ENCODE data around the gene ARHGAP1. TPM values are rescaled to one million over a fixed set of nuclear protein-coding genes. Genes with fewer than 3 reads are reported as not detected.

ARHGAP1 gene
- total and polyA plus RNA-seq, 2 of the 13 experiments (the other 11 are each of a cell fraction or from before 2014, with no cell fraction given): 18.6 to 30.3 TPM

- peaks cover 1% of the 10 kb centered on the region for H3K79me2 ChIP-seq (ENCODE audit: insufficient read depth, low read length)
- no peaks in the 10 kb centered on the region for H3K9me3 ChIP-seq (ENCODE audit: low read length)
- H3K4me3 ChIP-seq (replicated peaks in 1 of 3; ENCODE audit: insufficient read depth in 1 of 3, low read depth in 2 of 3, low read length in 3 of 3): no peak overlapping the region
- H2AFZ ChIP-seq (ENCODE audit: low read length): no peak overlapping the region
- intact Hi-C loops (cut with micrococcal nuclease; ENCODE audit: unreplicated experiment): no loop called here
- FAIRE-seq (no peak), DNase-seq (ENCODE audit: low spot score) (no peak), ATAC-seq (peak; percentile 17)
- 85% methylated on average over 10 of the region's 10 CpGs for WGBS (ENCODE audit: low lambda C conversion rate)
- no peaks in the 10 kb centered on the region for H3K27me3 ChIP-seq (ENCODE audit: control insufficient read depth in 1 of 2, insufficient read depth in 2 of 2, low read length in 2 of 2)
- no peaks in the 10 kb centered on the region for H3K4me1 ChIP-seq (ENCODE audit: insufficient read depth, low read length)
- no peak overlapping the region for H3K9ac ChIP-seq (ENCODE audit: insufficient read depth, low read depth, low read length)
- H4K20me1 ChIP-seq (ENCODE audit: insufficient read depth, low read length): peaks cover 19% of the 10 kb centered on the region
- ChIA-PET CTCF (ENCODE audit: low intra/inter-chr PET ratio, low total read pairs) (no interaction called here), POLR2A (interaction anchor here (1.0 to 4.8 kb wide), 10 partner anchors 9 to 69 kb away, joined by 3 to 38 read pairs (median 7); partner anchors contain the start of genes ARHGAP1, F2 and ZNF408)
- TSS peak; percentile 33 for BruUV-seq (replicated peaks)
- no peak overlapping the region for H3K4me2 ChIP-seq (ENCODE audit: low read depth, low read length)
- peak overlapping the region; percentile 27 for H3K27ac ChIP-seq (ENCODE audit: extremely low read length, insufficient read depth, low read length)
- in situ Hi-C loops (cut with HindIII; ENCODE audit: extremely low pct_ligation_motif_present, low pct_unique_long_range_greater_than_20kb): no loop called here
- peaks cover 26 to 57% of the 10 kb centered on the region in 2 experiments for H3K36me3 ChIP-seq (replicated peaks in 1 of 2; ENCODE audit: control insufficient read depth in 1 of 2, insufficient read depth in 2 of 2, low read length in 2 of 2)
- peak; percentile 58 for TF ChIP-seq POLR2G (IDR thresholded peaks at IDR 0.05; ENCODE audit: low read depth, low read length)
- TF ChIP-seq ZNF772 (CRISPR knock-in tag; IDR thresholded peaks at IDR 0.05): no peak
- peak; percentile 73 for TF ChIP-seq POLR2AphosphoS5 (IDR thresholded peaks at IDR 0.05; ENCODE audit: low read depth, low read length)
- no peak for TF ChIP-seq SOX5 (CRISPR knock-in tag; IDR thresholded peaks at IDR 0.05; ENCODE audit: borderline replicate concordance)
- peak; percentile 88 for TF ChIP-seq RBM22 (optimal IDR thresholded peaks at IDR 0.05; ENCODE audit: low read length)
- no peak for TF ChIP-seq MAF1 (CRISPR knock-in tag; IDR thresholded peaks at IDR 0.05; ENCODE audit: borderline replicate concordance)
- no peak for TF ChIP-seq MTF2 (CRISPR knock-in tag; IDR thresholded peaks at IDR 0.05; ENCODE audit: borderline replicate concordance)
- no peak for TF ChIP-seq PCBP1 (IDR thresholded peaks at IDR 0.05; ENCODE audit: borderline replicate concordance, low read depth, low read length)
- no peak for TF ChIP-seq ZNF878 (CRISPR knock-in tag; IDR thresholded peaks at IDR 0.05)
- TF ChIP-seq, protein P1, sequence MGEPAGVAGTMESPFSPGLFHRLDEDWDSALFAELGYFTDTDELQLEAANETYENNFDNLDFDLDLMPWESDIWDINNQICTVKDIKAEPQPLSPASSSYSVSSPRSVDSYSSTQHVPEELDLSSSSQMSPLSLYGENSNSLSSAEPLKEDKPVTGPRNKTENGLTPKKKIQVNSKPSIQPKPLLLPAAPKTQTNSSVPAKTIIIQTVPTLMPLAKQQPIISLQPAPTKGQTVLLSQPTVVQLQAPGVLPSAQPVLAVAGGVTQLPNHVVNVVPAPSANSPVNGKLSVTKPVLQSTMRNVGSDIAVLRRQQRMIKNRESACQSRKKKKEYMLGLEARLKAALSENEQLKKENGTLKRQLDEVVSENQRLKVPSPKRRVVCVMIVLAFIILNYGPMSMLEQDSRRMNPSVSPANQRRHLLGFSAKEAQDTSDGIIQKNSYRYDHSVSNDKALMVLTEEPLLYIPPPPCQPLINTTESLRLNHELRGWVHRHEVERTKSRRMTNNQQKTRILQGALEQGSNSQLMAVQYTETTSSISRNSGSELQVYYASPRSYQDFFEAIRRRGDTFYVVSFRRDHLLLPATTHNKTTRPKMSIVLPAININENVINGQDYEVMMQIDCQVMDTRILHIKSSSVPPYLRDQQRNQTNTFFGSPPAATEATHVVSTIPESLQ (CRISPR knock-in tag; conservative IDR thresholded peaks at IDR 0.05): no peak
- TF ChIP-seq ZNF326 (CRISPR knock-in tag; IDR thresholded peaks at IDR 0.05; ENCODE audit: borderline replicate concordance): peak; percentile 12; the same call in 1 of the 2 replicates
- no peak for TF ChIP-seq SNAPC4 (CRISPR knock-in tag; IDR thresholded peaks at IDR 0.05)
- TF ChIP-seq MTERF4 (CRISPR knock-in tag; IDR thresholded peaks at IDR 0.05): no peak
Measured at GRCh38 chr11:46743693-46744339, 43.4 kb upstream of the ARHGAP1 start.

Data from HepG2 (cell line).